Adrenal gland (tissue), 12 donors: ENCODE results near the gene PRKN. TPM values are rescaled to one million over a fixed set of nuclear protein-coding genes. Genes with fewer than 3 reads are reported as not detected.

Experiments
- DNase-seq, 7 donors: peaks; one replicate each; pipeline ENCODE4 v3.0.0-alpha.2; 2019 to 2020
- H3K27ac ChIP-seq, 5 donors: fragments of 200-600 bp; sonication (generic) in 4 of 5; 1 replicate in 3 of 5; 2 replicates in 2 of 5; pipeline versions ENCODE4 v1.5.1 to v1.8.0; 2016 to 2020; ENCODE audit warnings: mild to moderate bottlenecking in 1 of 5
- H3K27me3 ChIP-seq: fragments of 200-600 bp; 2 replicates; pipeline ENCODE4 v1.8.0; 2021
- H3K36me3 ChIP-seq, 2 donors: fragments of 200-600 bp; replicated peaks in 1 of 2; 1 replicate in 1 of 2; 2 replicates in 1 of 2; pipeline versions ENCODE4 v1.5.1 to v1.8.0; 2018 to 2022
- H3K4me1 ChIP-seq, 2 donors: fragments of 200-600 bp; replicated peaks in 1 of 2; 1 replicate in 1 of 2; 2 replicates in 1 of 2; pipeline versions ENCODE4 v1.5.1 to v1.8.0; 2018 to 2021
- H3K4me3 ChIP-seq, 4 donors: fragments of 200-600 bp; sonication (generic) in 3 of 4; one replicate each; pipeline ENCODE4 v1.5.1; 2016 to 2018
- H3K9me3 ChIP-seq, 3 donors: fragments of 200-600 bp; sonication (generic) in 1 of 3; replicated peaks in 1 of 3; 1 replicate in 2 of 3; 2 replicates in 1 of 3; pipeline versions ENCODE4 v1.5.1 to v1.8.0; 2016 to 2021
- CTCF ChIP-seq, 6 experiments: fragments of 450-650 bp in 4 of 6; fragments of 200-600 bp in 2 of 6; sonication (generic) in 1 of 6; IDR thresholded peaks; 1 replicate in 5 of 6; 2 replicates in 1 of 6; pipeline versions ENCODE4 v1.5.1 to v1.8.0; 2016 to 2021; ENCODE audit warnings: antibody characterized with exemption in 6 of 6, mild to moderate bottlenecking in 2 of 6, moderate library complexity in 1 of 6
- POLR2A ChIP-seq, 2 donors: fragments of 450-650 bp; IDR thresholded peaks; one replicate each; pipeline ENCODE4 v1.6.1; 2017; ENCODE audit warnings: antibody characterized with exemption in 2 of 2, mild to moderate bottlenecking in 2 of 2, moderate library complexity in 1 of 2
- WGBS, 4 donors: extraction: QIAGEN DNeasy Blood & Tissue Kit in 2 of 4; methylation state at CpG; one replicate each; pipeline versions ENCODE4 v1.1.5 to v1.1.7; 2013 to 2017; 5-methylcytosine and 5-hydroxymethylcytosine counted together
- intact Hi-C, 2 donors: fragments of 100-400 bp; cut with DNase I; formaldehyde crosslinking; loops; one replicate each; pipeline versions ENCODE4 v1.14.1 to v1.15.0; 2022 to 2023
- polyA plus RNA-seq, 3 donors: library from polyadenylated mRNA; stranded (reverse); fragments of 200-250 nt in 2 of 3; fragments of 350-450 nt in 1 of 3; fragmentation: Illumina TruSeq in 1 of 3; extraction: RNeasy Lipid Tissue Mini Kit (QIAGEN cat#74804) in 1 of 3; gene quantifications; one replicate each; pipeline ENCODE4 v1.2.3, GENCODE V29; 2013 to 2014
- total RNA-seq, 9 donors: library from RNA; depleted of rRNA in 4 of 9; stranded (reverse); fragments of >200 nt in 4 of 9; fragments of 120-200 nt in 1 of 9; fragmentation: NEBNext Ultra II Directional in 1 of 9; extraction: Animal tissue kit (Norgen Biotek cat#: 25700) in 1 of 9; gene quantifications; one replicate each; pipeline versions ENCODE4 v1.1.0 to v1.2.4, GENCODE V29; 2013 to 2023
- donor health status: healthy with polysubstance abuse.
- donor health status: Bipolar disorder and iron deficiency.
- donor health status: DM: yes; HTN: yes; CAD: no.
- donor health status: DM: no; HTN: no; CAD: no.
- donor health status: DM: no; HTN: no; CAD: no.
- donor health status: DM: yes; HTN: yes; CAD: no.

The PRKN gene
- total and polyA plus RNA-seq, 12 donors = 1.9 to 159 (median 13.3) TPM

- H3K9me3 ChIP-seq = no peaks in the 10 kb centered on the region
- no peaks in the 10 kb centered on the region for H3K36me3 ChIP-seq
- intact Hi-C loops = no loop called here
- no peak overlapping the region for H3K4me3 ChIP-seq
- no peak overlapping the region for H3K27ac ChIP-seq
- TF ChIP-seq POLR2A (IDR thresholded peaks at IDR 0.05) (no peak), CTCF (IDR thresholded peaks at IDR 0.05) (no peak)
- 89 to 97% (median 92%) methylated on average over 1 of the region's 1 CpG for WGBS, 4 donors
- DNase-seq = no peak
- H3K4me1 ChIP-seq = no peaks in the 10 kb centered on the region
- no peaks in the 10 kb centered on the region for H3K27me3 ChIP-seq
Measured at GRCh38 chr6:161546632-161547031, 1180.9 kb downstream of the PRKN start.

GRCh38 chr6:161545741-161546140 is 1181.8 kb downstream of the PRKN start:
- H3K4me3 ChIP-seq = no peak overlapping the region
- H3K36me3 ChIP-seq = no peaks in the 10 kb centered on the region
- H3K27ac ChIP-seq = no peak overlapping the region
- whole genome bisulfite sequencing, 4 donors = 71 to 80% (median 77%) methylated on average over 2 of the region's 2 CpGs
- no peaks in the 10 kb centered on the region for H3K27me3 ChIP-seq
- no peak for DNase-seq
- intact Hi-C loops = no loop called here
- H3K4me1 ChIP-seq = no peaks in the 10 kb centered on the region
- H3K9me3 ChIP-seq = no peaks in the 10 kb centered on the region
- no peak for TF ChIP-seq POLR2A (IDR thresholded peaks at IDR 0.05)
- TF ChIP-seq CTCF (IDR thresholded peaks at IDR 0.05) = no peak

- Histone ChIP-seq H3K9me3 (no peaks in the 10 kb centered on the region), H3K4me3 (no peak overlapping the region), H3K27me3 (no peaks in the 10 kb centered on the region), H3K36me3 (no peaks in the 10 kb centered on the region), H3K27ac (no peak overlapping the region), H3K4me1 (no peaks in the 10 kb centered on the region)
- DNase-seq = no peak
- WGBS, 4 donors = 86 to 90% (median 86%) methylated on average over 10 of the region's 10 CpGs
- TF ChIP-seq POLR2A (IDR thresholded peaks at IDR 0.05) = no peak
- intact Hi-C loops = no loop called here
Measured at GRCh38 chr6:161544801-161545480, 1182.6 kb downstream of the PRKN start.

GRCh38 chr6:161543684-161544309 is 1183.8 kb downstream of the PRKN start:
- H3K4me1 ChIP-seq = no peaks in the 10 kb centered on the region
- WGBS, 4 donors = 63 to 90% (median 78%) methylated on average over 4 of the region's 4 CpGs
- no peaks in the 10 kb centered on the region for H3K36me3 ChIP-seq
- H3K4me3 ChIP-seq = no peak overlapping the region
- no peak for TF ChIP-seq CTCF (IDR thresholded peaks at IDR 0.05)
- no peak for TF ChIP-seq POLR2A (IDR thresholded peaks at IDR 0.05)
- H3K9me3 ChIP-seq = no peaks in the 10 kb centered on the region
- DNase-seq = no peak
- intact Hi-C loops = no loop called here
- H3K27me3 ChIP-seq = no peaks in the 10 kb centered on the region
- H3K27ac ChIP-seq = no peak overlapping the region
